OCI-LY3 (cell line): Measurements from ENCODE around the gene DBNDD1.

Source experiments
- EZH2phosphoT487 ChIP-seq: fragments of 200-600 bp; shearing (Covaris generic); IDR thresholded peaks from 2 replicates; pipeline ENCODE4 v1.6.1; 2018; ENCODE audit warnings: antibody characterized with exemption, mixed run types, low read depth
- TF ChIP-seq, protein P1 (sequence below): fragments of 200-600, 300-600 bp; sonication (generic); IDR thresholded peaks from 2 replicates; pipeline ENCODE4 v1.5.1; 2014; ENCODE audit warnings: antibody characterized with exemption, low read length, low read depth

DNA sequence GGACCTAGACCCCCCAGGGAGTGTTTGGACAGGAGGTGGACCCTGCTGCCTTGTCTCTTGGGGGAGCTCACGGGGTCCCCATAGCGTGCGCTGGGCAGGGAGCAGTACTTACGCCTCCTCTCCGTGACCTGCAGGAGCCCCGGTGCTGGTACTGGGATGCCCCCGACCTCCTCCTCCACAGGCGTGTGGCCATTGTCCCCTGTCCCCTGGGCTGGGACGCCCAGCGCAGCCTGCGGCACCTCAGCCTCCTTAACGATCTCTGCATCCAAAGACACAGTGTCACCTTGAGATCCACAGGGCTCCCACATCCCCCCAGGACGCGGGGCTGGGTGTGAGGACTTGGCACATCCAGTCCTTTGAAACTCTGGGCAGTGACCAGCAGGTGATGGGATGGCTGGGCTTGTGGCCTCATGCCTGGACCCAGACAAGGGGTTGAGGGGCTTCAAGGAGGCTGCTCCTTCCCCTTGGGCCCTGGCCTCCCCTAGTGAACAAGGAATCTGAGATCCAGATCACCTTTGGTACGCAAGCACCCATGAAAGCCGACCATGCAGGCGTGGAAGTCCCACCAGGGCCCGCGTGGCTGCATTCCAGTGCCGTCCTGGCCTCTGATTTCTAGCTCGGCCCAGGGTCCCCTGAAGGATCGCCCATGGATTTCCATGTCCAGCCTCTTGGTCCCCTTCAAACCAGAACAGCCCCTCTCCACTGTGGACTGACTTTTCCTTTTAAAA lies 9.9 kb downstream of the DBNDD1 start:
- TF ChIP-seq, protein P1, sequence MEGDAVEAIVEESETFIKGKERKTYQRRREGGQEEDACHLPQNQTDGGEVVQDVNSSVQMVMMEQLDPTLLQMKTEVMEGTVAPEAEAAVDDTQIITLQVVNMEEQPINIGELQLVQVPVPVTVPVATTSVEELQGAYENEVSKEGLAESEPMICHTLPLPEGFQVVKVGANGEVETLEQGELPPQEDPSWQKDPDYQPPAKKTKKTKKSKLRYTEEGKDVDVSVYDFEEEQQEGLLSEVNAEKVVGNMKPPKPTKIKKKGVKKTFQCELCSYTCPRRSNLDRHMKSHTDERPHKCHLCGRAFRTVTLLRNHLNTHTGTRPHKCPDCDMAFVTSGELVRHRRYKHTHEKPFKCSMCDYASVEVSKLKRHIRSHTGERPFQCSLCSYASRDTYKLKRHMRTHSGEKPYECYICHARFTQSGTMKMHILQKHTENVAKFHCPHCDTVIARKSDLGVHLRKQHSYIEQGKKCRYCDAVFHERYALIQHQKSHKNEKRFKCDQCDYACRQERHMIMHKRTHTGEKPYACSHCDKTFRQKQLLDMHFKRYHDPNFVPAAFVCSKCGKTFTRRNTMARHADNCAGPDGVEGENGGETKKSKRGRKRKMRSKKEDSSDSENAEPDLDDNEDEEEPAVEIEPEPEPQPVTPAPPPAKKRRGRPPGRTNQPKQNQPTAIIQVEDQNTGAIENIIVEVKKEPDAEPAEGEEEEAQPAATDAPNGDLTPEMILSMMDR, result no peak
- no peak for TF ChIP-seq EZH2phosphoT487
